ENCODE data around the gene TMEM169. TPM values are rescaled to one million over a fixed set of nuclear protein-coding genes. Genes with fewer than 3 reads are reported as not detected.

TMEM169 gene
- total RNA-seq, 1 donor from 2014 or later = 3.1 TPM

- no peak for DNase-seq (ENCODE audit: low read depth)
- no peak for TF ChIP-seq CTCF (conservative IDR thresholded peaks at IDR 0.05; ENCODE audit: low read depth, low read length)
- H3K4me3 ChIP-seq (ENCODE audit: low read depth, low read length) = no peak overlapping the region
These were observed 32.6 kb downstream of the TMEM169 start for GRCh38 chr2:216114382-216114713.

- H3K4me3 ChIP-seq (ENCODE audit: low read depth, low read length) = peak overlapping the region; percentile 66
- peak; percentile 79 for DNase-seq (ENCODE audit: low read depth)
- TF ChIP-seq CTCF (conservative IDR thresholded peaks at IDR 0.05; ENCODE audit: low read depth, low read length) = peak; percentile 82
These were observed 33.2 kb downstream of the TMEM169 start for GRCh38 chr2:216114714-216115531.

- DNase-seq (ENCODE audit: low read depth) = no peak
- H3K4me3 ChIP-seq (ENCODE audit: low read depth, low read length) = no peak overlapping the region
- no peak for TF ChIP-seq CTCF (conservative IDR thresholded peaks at IDR 0.05; ENCODE audit: low read depth, low read length)
These were observed 34.7 kb downstream of the TMEM169 start for GRCh38 chr2:216116418-216116817.

GRCh38 chr2:216117561-216118340, 36.0 kb downstream of the TMEM169 start:
- DNase-seq (ENCODE audit: low read depth) = no peak
- TF ChIP-seq CTCF (conservative IDR thresholded peaks at IDR 0.05; ENCODE audit: low read depth, low read length) = no peak

GRCh38 chr2:216118474-216118873, 36.8 kb downstream of the TMEM169 start:
- no peak for DNase-seq (ENCODE audit: low read depth)
- H3K4me3 ChIP-seq (ENCODE audit: low read depth, low read length) = no peak overlapping the region
- TF ChIP-seq CTCF (conservative IDR thresholded peaks at IDR 0.05; ENCODE audit: low read depth, low read length) = no peak

More at GRCh38 chr2:216117561-216118340, 36.0 kb downstream of the TMEM169 start:
- no peak overlapping the region for H3K4me3 ChIP-seq (ENCODE audit: low read depth, low read length)

- no peak for TF ChIP-seq CTCF (conservative IDR thresholded peaks at IDR 0.05; ENCODE audit: low read depth, low read length)
- DNase-seq (ENCODE audit: low read depth) = no peak
- H3K4me3 ChIP-seq (ENCODE audit: low read depth, low read length) = no peak overlapping the region
These were observed 37.4 kb downstream of the TMEM169 start for GRCh38 chr2:216119146-216119545.
